ENCODE data around the gene CKAP4. TPM values are rescaled to one million over a fixed set of nuclear protein-coding genes. Genes with fewer than 3 reads are reported as not detected.

The CKAP4 gene
- total RNA-seq, 1 experiment from 2014 or later = 101 TPM

DNA sequence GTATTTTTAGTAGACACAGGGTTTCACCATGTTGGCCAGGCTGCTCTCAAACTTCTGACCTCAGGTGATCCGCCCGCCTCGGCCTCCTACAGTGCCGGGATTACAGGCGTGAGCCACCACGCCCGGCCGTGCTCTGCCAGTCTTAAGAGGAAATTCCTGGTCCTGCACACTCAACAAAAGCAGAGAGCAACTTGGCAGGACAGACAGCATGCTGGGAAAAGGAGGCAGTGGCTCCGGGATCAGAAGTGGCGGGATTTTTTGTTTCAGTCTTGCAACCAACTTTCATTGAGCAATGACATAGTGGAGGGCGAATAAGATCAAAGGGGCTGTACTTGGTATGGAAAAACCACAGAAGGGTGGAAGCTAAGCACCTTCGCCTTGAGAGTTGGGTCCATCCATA lies 2.1 kb downstream of the CKAP4 start:
- no TSS peak for BruUV-seq (replicated peaks)
- TF ChIP-seq, protein P1, sequence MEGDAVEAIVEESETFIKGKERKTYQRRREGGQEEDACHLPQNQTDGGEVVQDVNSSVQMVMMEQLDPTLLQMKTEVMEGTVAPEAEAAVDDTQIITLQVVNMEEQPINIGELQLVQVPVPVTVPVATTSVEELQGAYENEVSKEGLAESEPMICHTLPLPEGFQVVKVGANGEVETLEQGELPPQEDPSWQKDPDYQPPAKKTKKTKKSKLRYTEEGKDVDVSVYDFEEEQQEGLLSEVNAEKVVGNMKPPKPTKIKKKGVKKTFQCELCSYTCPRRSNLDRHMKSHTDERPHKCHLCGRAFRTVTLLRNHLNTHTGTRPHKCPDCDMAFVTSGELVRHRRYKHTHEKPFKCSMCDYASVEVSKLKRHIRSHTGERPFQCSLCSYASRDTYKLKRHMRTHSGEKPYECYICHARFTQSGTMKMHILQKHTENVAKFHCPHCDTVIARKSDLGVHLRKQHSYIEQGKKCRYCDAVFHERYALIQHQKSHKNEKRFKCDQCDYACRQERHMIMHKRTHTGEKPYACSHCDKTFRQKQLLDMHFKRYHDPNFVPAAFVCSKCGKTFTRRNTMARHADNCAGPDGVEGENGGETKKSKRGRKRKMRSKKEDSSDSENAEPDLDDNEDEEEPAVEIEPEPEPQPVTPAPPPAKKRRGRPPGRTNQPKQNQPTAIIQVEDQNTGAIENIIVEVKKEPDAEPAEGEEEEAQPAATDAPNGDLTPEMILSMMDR (IDR thresholded peaks at IDR 0.05; ENCODE audit: unreplicated experiment) = no peak
- DNase-seq (ENCODE audit: unreplicated experiment) = peak; percentile 90
- POLR2A ChIA-PET = interaction anchor here (1.0 to 3.9 kb wide), 11 partner anchors 17 to 813 kb away, joined by 3 to 29 read pairs (median 5); partner anchors contain the start of genes POLR3B and TCP11L2
- Mint-ChIP-seq H3K4me3 (ENCODE audit: unreplicated experiment) (peak overlapping the region; percentile 76), H3K27ac (ENCODE audit: low read depth, unreplicated experiment) (peak overlapping the region; percentile 76), H3K4me1 (ENCODE audit: insufficient read depth, unreplicated experiment) (peaks cover 23% of the 10 kb centered on the region), H3K36me3 (ENCODE audit: insufficient read depth, unreplicated experiment) (peaks cover 42% of the 10 kb centered on the region), H3K9me3 (ENCODE audit: unreplicated experiment) (no peaks in the 10 kb centered on the region), H3K27me3 (ENCODE audit: insufficient read depth, unreplicated experiment) (no peaks in the 10 kb centered on the region)
- intact Hi-C loops (cut with micrococcal nuclease) = loop anchor here (1.0 to 10.0 kb wide), 3 partner anchors 18 to 849 kb away; partner anchors contain the start of gene CRY1
- CTCF ChIA-PET = interaction anchor here (0.9 to 2.1 kb wide), 6 partner anchors 18 to 1051 kb away, joined by 3 to 15 read pairs (median 7); no protein-coding TSS in a partner anchor

DNA sequence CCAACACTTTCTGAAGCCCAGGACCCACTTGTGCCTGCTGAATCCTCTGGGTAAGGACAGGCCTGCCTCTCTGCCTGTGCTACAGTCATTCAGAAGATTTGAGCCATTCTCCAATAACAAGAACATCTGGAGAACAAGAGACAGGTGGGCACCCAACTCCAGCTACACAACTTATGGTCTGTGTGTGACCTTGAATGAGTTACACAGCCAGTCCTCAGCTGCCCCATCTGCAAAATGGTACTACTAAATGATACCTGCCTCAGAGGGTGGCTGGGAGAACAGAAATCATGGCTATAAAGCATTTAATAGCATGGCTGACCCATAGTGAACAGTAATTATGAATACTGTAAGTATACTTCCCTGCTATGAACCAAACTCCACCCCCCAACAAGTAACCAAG lies 4.2 kb downstream of the CKAP4 start:
- DNase-seq (ENCODE audit: unreplicated experiment) = no peak
- ChIA-PET CTCF (interaction anchor here (1.2 to 1.4 kb wide), 4 partner anchors 16 to 102 kb away, joined by 3 to 7 read pairs (median 4); no protein-coding TSS in a partner anchor), POLR2A (interaction anchor here (3.7 kb wide), 1 partner anchor 15 kb away, joined by 29 read pairs; no protein-coding TSS in a partner anchor)
- no peaks in the 10 kb centered on the region for H3K9me3 Mint-ChIP-seq (ENCODE audit: unreplicated experiment)
- TF ChIP-seq, protein P1 (IDR thresholded peaks at IDR 0.05; ENCODE audit: unreplicated experiment) = no peak
- H3K36me3 Mint-ChIP-seq (ENCODE audit: insufficient read depth, unreplicated experiment) = peaks cover 63% of the 10 kb centered on the region
- intact Hi-C loops (cut with micrococcal nuclease) = loop anchor here (10.0 kb wide), 1 partner anchor 851 kb away; the partner anchor contains the start of gene CRY1
- no peak overlapping the region for H3K27ac Mint-ChIP-seq (ENCODE audit: low read depth, unreplicated experiment)
- H3K27me3 Mint-ChIP-seq (ENCODE audit: insufficient read depth, unreplicated experiment) = no peaks in the 10 kb centered on the region
- BruUV-seq (replicated peaks) = no TSS peak
- H3K4me3 Mint-ChIP-seq (ENCODE audit: unreplicated experiment) = no peak overlapping the region
- H3K4me1 Mint-ChIP-seq (ENCODE audit: insufficient read depth, unreplicated experiment) = peaks cover 12% of the 10 kb centered on the region

DNA sequence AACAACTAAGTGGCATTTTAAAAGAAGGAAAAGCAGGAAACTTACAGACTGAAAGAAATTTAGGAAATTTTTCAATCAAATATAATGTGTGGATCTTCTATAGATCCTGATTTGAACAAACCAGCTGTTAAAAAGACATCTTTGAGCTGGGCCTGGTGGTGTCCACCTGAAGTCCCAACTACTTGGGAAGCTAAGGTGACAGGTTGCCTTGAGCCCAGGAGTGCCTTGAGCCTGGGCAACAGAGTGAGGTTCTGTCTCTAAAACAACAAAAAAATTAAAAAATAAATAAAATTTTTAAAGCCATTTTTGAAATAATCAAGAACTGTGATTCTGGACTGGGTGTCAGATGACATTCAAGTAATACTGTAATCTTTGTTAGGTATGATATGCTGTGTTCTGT lies 7.0 kb downstream of the CKAP4 start:
- CTCF ChIA-PET = interaction anchor here (1.1 kb wide), 1 partner anchor 12 kb away, joined by 3 read pairs; no protein-coding TSS in a partner anchor
- H3K27me3 Mint-ChIP-seq (ENCODE audit: insufficient read depth, unreplicated experiment) = no peaks in the 10 kb centered on the region
- BruUV-seq (replicated peaks) = no TSS peak
- peak overlapping the region; percentile 22 for H3K27ac Mint-ChIP-seq (ENCODE audit: low read depth, unreplicated experiment)
- no peak overlapping the region for H3K4me3 Mint-ChIP-seq (ENCODE audit: unreplicated experiment)
- POLR2A ChIA-PET = interaction anchor here (1.0 kb wide), 1 partner anchor 105 kb away, joined by 3 read pairs; no protein-coding TSS in a partner anchor
- peaks cover under 1% of the 10 kb centered on the region for H3K9me3 Mint-ChIP-seq (ENCODE audit: unreplicated experiment)
- TF ChIP-seq, protein P1 (IDR thresholded peaks at IDR 0.05; ENCODE audit: unreplicated experiment) = no peak
- peaks cover 81% of the 10 kb centered on the region for H3K36me3 Mint-ChIP-seq (ENCODE audit: insufficient read depth, unreplicated experiment)
- no peak for DNase-seq (ENCODE audit: unreplicated experiment)
- intact Hi-C loops (cut with micrococcal nuclease) = loop anchor here (10.0 kb wide), 1 partner anchor 854 kb away; the partner anchor contains the start of gene CRY1
- H3K4me1 Mint-ChIP-seq (ENCODE audit: insufficient read depth, unreplicated experiment) = peaks cover 14% of the 10 kb centered on the region

DNA sequence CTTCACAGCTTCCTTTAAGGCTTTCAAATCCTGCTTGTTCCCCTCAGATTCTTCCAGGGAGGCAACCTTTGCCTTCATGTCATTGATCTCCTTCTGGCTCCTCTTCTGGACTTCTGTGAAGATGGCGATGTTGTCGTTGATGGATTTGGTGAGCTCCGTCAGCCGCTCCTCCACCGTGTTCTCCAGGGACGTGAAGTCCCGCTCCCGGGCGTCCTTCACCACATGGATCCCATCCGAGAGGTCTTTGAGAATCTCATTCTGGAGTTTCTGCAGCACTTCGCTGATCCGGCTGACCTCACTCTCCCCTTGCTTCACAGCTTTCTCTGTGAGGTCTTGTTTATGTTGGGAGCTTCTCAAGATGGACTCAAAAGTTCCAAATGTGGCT lies 7.9 kb downstream of the CKAP4 start:
- Mint-ChIP-seq H3K27me3 (ENCODE audit: insufficient read depth, unreplicated experiment) (no peaks in the 10 kb centered on the region), H3K4me3 (ENCODE audit: unreplicated experiment) (no peak overlapping the region), H3K9me3 (ENCODE audit: unreplicated experiment) (peaks cover 10% of the 10 kb centered on the region), H3K27ac (ENCODE audit: low read depth, unreplicated experiment) (no peak overlapping the region), H3K36me3 (ENCODE audit: insufficient read depth, unreplicated experiment) (peaks cover 72% of the 10 kb centered on the region), H3K4me1 (ENCODE audit: insufficient read depth, unreplicated experiment) (peaks cover 19% of the 10 kb centered on the region)
- BruUV-seq (replicated peaks) = no TSS peak
- POLR2A ChIA-PET = interaction anchor here (1.0 kb wide), 1 partner anchor 106 kb away, joined by 3 read pairs; no protein-coding TSS in a partner anchor
- CTCF ChIA-PET = interaction anchor here (0.6 to 1.5 kb wide), 7 partner anchors 11 to 667 kb away, joined by 3 to 7 read pairs (median 3); partner anchors contain the start of gene POLR3B
- intact Hi-C loops (cut with micrococcal nuclease) = loop anchor here (10.0 kb wide), 1 partner anchor 855 kb away; the partner anchor contains the start of gene CRY1
- no peak for DNase-seq (ENCODE audit: unreplicated experiment)
- TF ChIP-seq, protein P1 (IDR thresholded peaks at IDR 0.05; ENCODE audit: unreplicated experiment) = no peak
